ENCODE data around the gene MED31. TPM values are rescaled to one million over a fixed set of nuclear protein-coding genes. Genes with fewer than 3 reads are reported as not detected.

MED31 gene
- polyA plus RNA-seq, 2 of the 4 experiments (the other 2 are of a cell fraction) = 32.2 to 49.0 TPM

DNA sequence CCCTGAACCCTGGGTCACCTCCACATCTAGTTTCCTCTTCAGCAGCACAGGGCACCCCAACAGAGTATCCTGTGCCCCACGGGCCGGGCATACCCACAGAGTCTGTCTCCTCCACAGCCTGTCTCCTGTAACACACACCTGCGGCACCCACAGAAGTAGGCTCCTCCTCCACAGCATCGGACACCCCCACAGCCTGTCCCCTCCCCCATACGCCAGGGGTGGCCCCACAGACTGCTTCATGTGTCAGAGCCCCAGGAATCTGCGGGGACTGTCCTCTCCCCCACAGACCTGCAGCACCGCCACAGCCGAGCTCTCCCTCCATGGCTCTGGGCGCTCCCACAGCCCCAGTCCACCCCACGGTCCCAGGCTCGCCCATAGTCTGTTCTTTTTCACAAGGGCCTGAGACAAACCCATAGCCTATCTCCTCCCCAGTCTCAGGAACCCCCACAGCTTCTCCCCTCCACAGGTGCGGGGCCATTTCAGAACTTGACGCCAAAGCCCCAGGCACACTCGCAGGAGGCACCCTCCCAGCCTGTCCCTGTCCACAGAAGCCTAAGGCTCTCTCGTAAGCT lies 12.3 kb downstream of the MED31 start:
- Histone ChIP-seq H3K4me2 (peak overlapping the region; percentile 87), H3K9me3 (no peaks in the 10 kb centered on the region), H3K4me3 (peak overlapping the region; percentile 81), H3K4me1 (peaks cover 22% of the 10 kb centered on the region), H3K27ac (peak overlapping the region; percentile 94 to 97)
- TF ChIP-seq, protein P1, sequence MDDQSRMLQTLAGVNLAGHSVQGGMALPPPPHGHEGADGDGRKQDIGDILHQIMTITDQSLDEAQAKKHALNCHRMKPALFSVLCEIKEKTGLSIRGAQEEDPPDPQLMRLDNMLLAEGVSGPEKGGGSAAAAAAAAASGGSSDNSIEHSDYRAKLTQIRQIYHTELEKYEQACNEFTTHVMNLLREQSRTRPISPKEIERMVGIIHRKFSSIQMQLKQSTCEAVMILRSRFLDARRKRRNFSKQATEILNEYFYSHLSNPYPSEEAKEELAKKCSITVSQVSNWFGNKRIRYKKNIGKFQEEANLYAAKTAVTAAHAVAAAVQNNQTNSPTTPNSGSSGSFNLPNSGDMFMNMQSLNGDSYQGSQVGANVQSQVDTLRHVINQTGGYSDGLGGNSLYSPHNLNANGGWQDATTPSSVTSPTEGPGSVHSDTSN (IDR thresholded peaks at IDR 0.05) = no peak
- no peak for TF ChIP-seq EHMT2 (IDR thresholded peaks at IDR 0.05; ENCODE audit: low read depth)
- FAIRE-seq = no peak
- 75% methylated on average over 14 of the region's 15 CpGs for WGBS (ENCODE audit: missing lambda C conversion rate)
- CTCF ChIA-PET = interaction anchor here (0.7 to 4.2 kb wide), 6 partner anchors 9 to 1200 kb away, joined by 3 to 24 read pairs (median 4); partner anchors contain the start of gene C1QBP
- DNase-seq (ENCODE audit: low read depth in 1 of 2, low spot score in 1 of 2) = no peak
- ATAC-seq = no peak
- POLR2A ChIA-PET = interaction anchor here (1.1 to 1.3 kb wide), 3 partner anchors 116 to 176 kb away, joined by 3 to 6 read pairs (median 3); no protein-coding TSS in a partner anchor

GRCh38 chr17:6638046-6638908 lies 13.1 kb downstream of the MED31 start:
- no peak overlapping the region for H3K4me3 ChIP-seq
- POLR2A ChIA-PET = no interaction called here

DNA sequence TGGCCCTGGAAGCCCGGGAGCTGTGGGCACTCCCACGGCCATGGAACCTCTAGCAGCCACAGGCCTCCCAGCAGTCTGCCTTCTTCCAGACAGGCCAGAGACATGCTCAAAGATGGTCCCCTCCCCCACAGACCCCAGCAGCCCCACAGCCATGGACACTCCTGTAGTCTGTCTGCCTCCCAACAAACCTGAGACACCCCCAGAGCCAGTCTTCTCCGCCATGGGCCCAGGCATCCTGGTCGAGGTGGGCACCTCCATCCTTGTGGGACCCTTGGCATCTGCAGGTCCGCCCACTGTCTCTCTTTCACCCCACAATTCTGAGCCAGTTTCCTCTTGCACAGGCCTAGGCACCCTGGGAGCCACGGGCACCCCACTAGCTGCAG lies 14.0 kb downstream of the MED31 start:
- DNase-seq (ENCODE audit: low read depth in 1 of 2, low spot score in 1 of 2) (no peak), ATAC-seq (no peak), FAIRE-seq (no peak)
- 92% methylated on average over 6 of the region's 6 CpGs for WGBS (ENCODE audit: missing lambda C conversion rate)
- ChIA-PET POLR2A (no interaction called here), CTCF (interaction anchor here (1.0 to 4.2 kb wide), 4 partner anchors 9 to 164 kb away, joined by 4 to 24 read pairs (median 4); no protein-coding TSS in a partner anchor)
- Histone ChIP-seq H3K27ac (no peak overlapping the region), H3K4me3 (no peak overlapping the region), H3K9me3 (no peaks in the 10 kb centered on the region), H3K4me2 (no peak overlapping the region), H3K4me1 (peaks cover 18% of the 10 kb centered on the region)
- TF ChIP-seq TFCP2L1 (CRISPR knock-in tag; IDR thresholded peaks at IDR 0.05) (no peak), CBX8 (IDR thresholded peaks at IDR 0.05) (no peak), NPAS2 (CRISPR knock-in tag; IDR thresholded peaks at IDR 0.05; ENCODE audit: borderline replicate concordance) (no peak), KDM5A (IDR thresholded peaks at IDR 0.05) (no peak), CHD2 (IDR thresholded peaks at IDR 0.05; ENCODE audit: low read length, partially characterized antibody) (no peak), E2F6 (IDR thresholded peaks at IDR 0.05; ENCODE audit: borderline replicate concordance, low read depth) (no peak), ZC3H11A (IDR thresholded peaks at IDR 0.05) (no peak), FOSB (CRISPR knock-in tag; IDR thresholded peaks at IDR 0.05) (no peak), TP53 (CRISPR knock-in tag; IDR thresholded peaks at IDR 0.05) (no peak), NFE2L2 (conservative IDR thresholded peaks at IDR 0.05; ENCODE audit: low read length) (no peak), HOXB5 (CRISPR knock-in tag; IDR thresholded peaks at IDR 0.05) (no peak), EHF (CRISPR knock-in tag; IDR thresholded peaks at IDR 0.05) (no peak), POLR2A (IDR thresholded peaks at IDR 0.05; ENCODE audit: low read length) (no peak)
- TF ChIP-seq, protein P2, sequence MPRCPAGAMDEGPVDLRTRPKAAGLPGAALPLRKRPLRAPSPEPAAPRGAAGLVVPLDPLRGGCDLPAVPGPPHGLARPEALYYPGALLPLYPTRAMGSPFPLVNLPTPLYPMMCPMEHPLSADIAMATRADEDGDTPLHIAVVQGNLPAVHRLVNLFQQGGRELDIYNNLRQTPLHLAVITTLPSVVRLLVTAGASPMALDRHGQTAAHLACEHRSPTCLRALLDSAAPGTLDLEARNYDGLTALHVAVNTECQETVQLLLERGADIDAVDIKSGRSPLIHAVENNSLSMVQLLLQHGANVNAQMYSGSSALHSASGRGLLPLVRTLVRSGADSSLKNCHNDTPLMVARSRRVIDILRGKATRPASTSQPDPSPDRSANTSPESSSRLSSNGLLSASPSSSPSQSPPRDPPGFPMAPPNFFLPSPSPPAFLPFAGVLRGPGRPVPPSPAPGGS (IDR thresholded peaks at IDR 0.05) = no peak
- TF ChIP-seq, protein P3, sequence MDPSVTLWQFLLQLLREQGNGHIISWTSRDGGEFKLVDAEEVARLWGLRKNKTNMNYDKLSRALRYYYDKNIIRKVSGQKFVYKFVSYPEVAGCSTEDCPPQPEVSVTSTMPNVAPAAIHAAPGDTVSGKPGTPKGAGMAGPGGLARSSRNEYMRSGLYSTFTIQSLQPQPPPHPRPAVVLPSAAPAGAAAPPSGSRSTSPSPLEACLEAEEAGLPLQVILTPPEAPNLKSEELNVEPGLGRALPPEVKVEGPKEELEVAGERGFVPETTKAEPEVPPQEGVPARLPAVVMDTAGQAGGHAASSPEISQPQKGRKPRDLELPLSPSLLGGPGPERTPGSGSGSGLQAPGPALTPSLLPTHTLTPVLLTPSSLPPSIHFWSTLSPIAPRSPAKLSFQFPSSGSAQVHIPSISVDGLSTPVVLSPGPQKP (IDR thresholded peaks at IDR 0.05; ENCODE audit: low read depth, low read length) = no peak
- TF ChIP-seq, protein P4, sequence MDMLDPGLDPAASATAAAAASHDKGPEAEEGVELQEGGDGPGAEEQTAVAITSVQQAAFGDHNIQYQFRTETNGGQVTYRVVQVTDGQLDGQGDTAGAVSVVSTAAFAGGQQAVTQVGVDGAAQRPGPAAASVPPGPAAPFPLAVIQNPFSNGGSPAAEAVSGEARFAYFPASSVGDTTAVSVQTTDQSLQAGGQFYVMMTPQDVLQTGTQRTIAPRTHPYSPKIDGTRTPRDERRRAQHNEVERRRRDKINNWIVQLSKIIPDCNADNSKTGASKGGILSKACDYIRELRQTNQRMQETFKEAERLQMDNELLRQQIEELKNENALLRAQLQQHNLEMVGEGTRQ (IDR thresholded peaks at IDR 0.05) = no peak

More at GRCh38 chr17:6638046-6638908, 13.1 kb downstream of the MED31 start:
- Histone ChIP-seq H3K9me3 (no peaks in the 10 kb centered on the region), H3K27ac (peak overlapping the region; percentile 94 to 97; a peak in 4 of 6 replicates), H3K4me2 (peak overlapping the region; percentile 87), H3K4me1 (peaks cover 22% of the 10 kb centered on the region)
- DNase-seq (ENCODE audit: low read depth in 1 of 2, low spot score in 1 of 2) (no peak), FAIRE-seq (no peak), ATAC-seq (no peak)
- TF ChIP-seq EP300 (IDR thresholded peaks at IDR 0.05) = no peak
- no peak for TF ChIP-seq BHLHE40 (IDR thresholded peaks at IDR 0.05; ENCODE audit: low read depth, low read length)
- TF ChIP-seq RFX5 (IDR thresholded peaks at IDR 0.05) = no peak
- no peak for TF ChIP-seq POLR2A (IDR thresholded peaks at IDR 0.05; ENCODE audit: low read length)
- TF ChIP-seq, protein P5, sequence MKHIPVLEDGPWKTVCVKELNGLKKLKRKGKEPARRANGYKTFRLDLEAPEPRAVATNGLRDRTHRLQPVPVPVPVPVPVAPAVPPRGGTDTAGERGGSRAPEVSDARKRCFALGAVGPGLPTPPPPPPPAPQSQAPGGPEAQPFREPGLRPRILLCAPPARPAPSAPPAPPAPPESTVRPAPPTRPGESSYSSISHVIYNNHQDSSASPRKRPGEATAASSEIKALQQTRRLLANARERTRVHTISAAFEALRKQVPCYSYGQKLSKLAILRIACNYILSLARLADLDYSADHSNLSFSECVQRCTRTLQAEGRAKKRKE (CRISPR knock-in tag; IDR thresholded peaks at IDR 0.05; ENCODE audit: low read depth) = no peak
- no peak for TF ChIP-seq KDM1A (IDR thresholded peaks at IDR 0.05; ENCODE audit: low read depth)
- TF ChIP-seq, protein P6, sequence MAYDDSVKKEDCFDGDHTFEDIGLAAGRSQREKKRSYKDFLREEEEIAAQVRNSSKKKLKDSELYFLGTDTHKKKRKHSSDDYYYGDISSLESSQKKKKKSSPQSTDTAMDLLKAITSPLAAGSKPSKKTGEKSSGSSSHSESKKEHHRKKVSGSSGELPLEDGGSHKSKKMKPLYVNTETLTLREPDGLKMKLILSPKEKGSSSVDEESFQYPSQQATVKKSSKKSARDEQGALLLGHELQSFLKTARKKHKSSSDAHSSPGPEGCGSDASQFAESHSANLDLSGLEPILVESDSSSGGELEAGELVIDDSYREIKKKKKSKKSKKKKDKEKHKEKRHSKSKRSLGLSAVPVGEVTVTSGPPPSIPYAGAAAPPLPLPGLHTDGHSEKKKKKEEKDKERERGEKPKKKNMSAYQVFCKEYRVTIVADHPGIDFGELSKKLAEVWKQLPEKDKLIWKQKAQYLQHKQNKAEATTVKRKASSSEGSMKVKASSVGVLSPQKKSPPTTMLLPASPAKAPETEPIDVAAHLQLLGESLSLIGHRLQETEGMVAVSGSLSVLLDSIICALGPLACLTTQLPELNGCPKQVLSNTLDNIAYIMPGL (CRISPR knock-in tag; IDR thresholded peaks at IDR 0.05; ENCODE audit: borderline replicate concordance) = no peak
- TF ChIP-seq RNF2 (IDR thresholded peaks at IDR 0.05; ENCODE audit: borderline replicate concordance, low read depth) = no peak
- no peak for TF ChIP-seq MAZ (IDR thresholded peaks at IDR 0.05; ENCODE audit: borderline replicate concordance, low read depth, low read length)
- CTCF ChIA-PET = interaction anchor here (0.8 to 4.2 kb wide), 7 partner anchors 9 to 383 kb away, joined by 3 to 24 read pairs (median 5); no protein-coding TSS in a partner anchor
- 87% methylated on average over 23 of the region's 24 CpGs for WGBS (ENCODE audit: missing lambda C conversion rate)
